Measurements from ENCODE around the gene ATP9B. TPM values are rescaled to one million over a fixed set of nuclear protein-coding genes. Genes with fewer than 3 reads are reported as not detected.

Gene ATP9B
- total and polyA plus RNA-seq, 8 donors: 29.2 to 41.5 (median 38.3) TPM

GRCh38 chr18:79344208-79344581 is 275.0 kb downstream of the ATP9B start:
- peaks cover 0 to 70% of the 10 kb centered on the region in 2 donors for H3K36me3 ChIP-seq
- no peak for DNase-seq
- H3K27ac ChIP-seq: peak overlapping the region in 1 of 2 donors; percentile 41
- intact Hi-C loops (cut with DNase I): no loop called here
- H3K4me1 ChIP-seq: no peaks in the 10 kb centered on the region
- H3K9me3 ChIP-seq: peaks cover 0 to 3% of the 10 kb centered on the region in 2 donors
- TF ChIP-seq CTCF (IDR thresholded peaks at IDR 0.05): no peak
- ATAC-seq: peak; percentile 47
- H3K27me3 ChIP-seq: no peaks in the 10 kb centered on the region
- no peak overlapping the region for H3K4me3 ChIP-seq

- Histone ChIP-seq H3K36me3 (peaks cover 0 to 82% of the 10 kb centered on the region in 2 donors), H3K27ac (no peak overlapping the region), H3K27me3 (no peaks in the 10 kb centered on the region), H3K9me3 (no peaks in the 10 kb centered on the region), H3K4me3 (no peak overlapping the region), H3K4me1 (no peaks in the 10 kb centered on the region)
- DNase-seq (no peak), ATAC-seq (no peak)
- intact Hi-C loops (cut with DNase I): no loop called here
- TF ChIP-seq CTCF (IDR thresholded peaks at IDR 0.05): no peak
Measured at GRCh38 chr18:79345366-79345765, 276.2 kb downstream of the ATP9B start.

GRCh38 chr18:79345981-79346380 is 276.8 kb downstream of the ATP9B start:
- H3K4me3 ChIP-seq: no peak overlapping the region
- no peak overlapping the region for H3K27ac ChIP-seq
- no peak for ATAC-seq
- no peak for DNase-seq
- intact Hi-C loops (cut with DNase I): no loop called here
- no peaks in the 10 kb centered on the region for H3K9me3 ChIP-seq
- H3K4me1 ChIP-seq: no peaks in the 10 kb centered on the region
- peaks cover 0 to 82% of the 10 kb centered on the region in 2 donors for H3K36me3 ChIP-seq
- no peak for TF ChIP-seq CTCF (IDR thresholded peaks at IDR 0.05)
- no peaks in the 10 kb centered on the region for H3K27me3 ChIP-seq

GRCh38 chr18:79348066-79348465 is 278.9 kb downstream of the ATP9B start:
- no peaks in the 10 kb centered on the region for H3K9me3 ChIP-seq
- no peaks in the 10 kb centered on the region for H3K27me3 ChIP-seq
- peaks cover 0 to 97% of the 10 kb centered on the region in 2 donors for H3K36me3 ChIP-seq
- H3K27ac ChIP-seq: no peak overlapping the region
- H3K4me3 ChIP-seq: no peak overlapping the region
- TF ChIP-seq CTCF (IDR thresholded peaks at IDR 0.05): no peak
- H3K4me1 ChIP-seq: no peaks in the 10 kb centered on the region
- intact Hi-C loops (cut with DNase I): no loop called here
- DNase-seq: no peak
- no peak for ATAC-seq

GRCh38 chr18:79352432-79352831 is 283.2 kb downstream of the ATP9B start:
- no peak for DNase-seq

More at GRCh38 chr18:79352432-79352831, 283.2 kb downstream of the ATP9B start:
- no peak for TF ChIP-seq CTCF (IDR thresholded peaks at IDR 0.05)
- intact Hi-C loops (cut with DNase I): no loop called here
- no peaks in the 10 kb centered on the region for H3K27me3 ChIP-seq
- H3K4me1 ChIP-seq: no peaks in the 10 kb centered on the region
- H3K36me3 ChIP-seq: peaks cover 0 to 68% of the 10 kb centered on the region in 2 donors
- no peak for ATAC-seq
- no peaks in the 10 kb centered on the region for H3K9me3 ChIP-seq
- H3K4me3 ChIP-seq: no peak overlapping the region
- H3K27ac ChIP-seq: no peak overlapping the region
